GM18520 (cell line): ENCODE measurements around the gene TMEM91.

ENCODE experiments used
- ATAC-seq: cut with Tn5 transposase; IDR thresholded peaks from one replicate; pipeline ENCODE4 v1.9.1; 2021; ENCODE audit not compliant: unreplicated experiment

Gene TMEM91

GRCh38 chr19:41409288-41409687 is 33.0 kb downstream of the TMEM91 start:
- no peak for ATAC-seq

GRCh38 chr19:41410336-41411054 is 34.2 kb downstream of the TMEM91 start:
- no peak for ATAC-seq

GRCh38 chr19:41411100-41411967 is 35.0 kb downstream of the TMEM91 start:
- no peak for ATAC-seq

- ATAC-seq: no peak
Measured at GRCh38 chr19:41411968-41412265, 35.6 kb downstream of the TMEM91 start.

GRCh38 chr19:41412953-41413352 is 36.6 kb downstream of the TMEM91 start:
- ATAC-seq: no peak

GRCh38 chr19:41413947-41414346 is 37.6 kb downstream of the TMEM91 start:
- no peak for ATAC-seq

- no peak for ATAC-seq
Measured at GRCh38 chr19:41414461-41414860, 38.1 kb downstream of the TMEM91 start.

GRCh38 chr19:41415154-41415571 is 38.8 kb downstream of the TMEM91 start:
- no peak for ATAC-seq

- no peak for ATAC-seq
Measured at GRCh38 chr19:41416194-41416674, 39.9 kb downstream of the TMEM91 start.

- ATAC-seq: no peak
Measured at GRCh38 chr19:41420101-41420880, 44.0 kb downstream of the TMEM91 start.

GRCh38 chr19:41421314-41421713 is 45.0 kb downstream of the TMEM91 start:
- ATAC-seq: no peak

GRCh38 chr19:41421973-41422372 is 45.6 kb downstream of the TMEM91 start:
- no peak for ATAC-seq

GRCh38 chr19:41422456-41422855 is 46.1 kb downstream of the TMEM91 start:
- ATAC-seq: no peak

- no peak for ATAC-seq
Measured at GRCh38 chr19:41422955-41423354, 46.6 kb downstream of the TMEM91 start.

GRCh38 chr19:41424335-41425173 is 48.2 kb downstream of the TMEM91 start:
- no peak for ATAC-seq

- ATAC-seq: no peak
Measured at GRCh38 chr19:41425174-41426115, 49.1 kb downstream of the TMEM91 start.

- ATAC-seq: no peak
Measured at GRCh38 chr19:41426116-41426841, 49.9 kb downstream of the TMEM91 start.

GRCh38 chr19:41426952-41427646 is 50.8 kb downstream of the TMEM91 start, which contains the start of gene B3GNT8:
Gene B3GNT8 (minus strand): TSS chr19:41427374. CDS start chr19:41426778, 596 bp downstream.
- ATAC-seq: no peak
